Spleen (tissue), 11 donors: ENCODE data around the gene CDK2AP2. TPM values are rescaled to one million over a fixed set of nuclear protein-coding genes. Genes with fewer than 3 reads are reported as not detected.
"Not testable (repeated sequence)": the region's sequence is repeated elsewhere in the genome, so short reads cannot be mapped to it uniquely, and the experiment has no call there.

Source experiments
- DNase-seq: peaks from one replicate; pipeline ENCODE4 v3.0.0-alpha.2; 2020
- H3K27ac ChIP-seq, 8 donors: fragments of 200-600 bp; sonication (generic) in 7 of 8; 1 replicate in 4 of 8; 2 replicates in 4 of 8; pipeline versions ENCODE4 v1.5.0 to v1.8.0; 2016 to 2021; ENCODE audit warnings: inconsistent platforms in 4 of 8, mild to moderate bottlenecking in 4 of 8, moderate library complexity in 1 of 8
- H3K27me3 ChIP-seq, 7 donors: fragments of 200-600 bp; sonication (generic) in 6 of 7; replicated peaks in 1 of 7; 1 replicate in 4 of 7; 2 replicates in 3 of 7; pipeline versions ENCODE4 v1.5.0 to v1.8.0; 2016 to 2021; ENCODE audit warnings: inconsistent platforms in 3 of 7, mild to moderate bottlenecking in 1 of 7
- H3K36me3 ChIP-seq, 6 donors: fragments of 200-600 bp; sonication (generic) in 5 of 6; 1 replicate in 4 of 6; 2 replicates in 2 of 6; pipeline versions ENCODE4 v1.5.0 to v1.8.0; 2016 to 2021; ENCODE audit warnings: inconsistent platforms in 2 of 6
- H3K4me1 ChIP-seq, 6 donors: fragments of 200-600 bp; sonication (generic) in 5 of 6; 1 replicate in 3 of 6; 2 replicates in 3 of 6; pipeline versions ENCODE4 v1.5.0 to v1.8.0; 2016 to 2021; ENCODE audit warnings: inconsistent platforms in 3 of 6
- H3K4me3 ChIP-seq, 8 donors: fragments of 200-600 bp; sonication (generic) in 7 of 8; 1 replicate in 4 of 8; 2 replicates in 4 of 8; pipeline versions ENCODE4 v1.5.0 to v1.8.0; 2016 to 2021; ENCODE audit warnings: inconsistent platforms in 4 of 8, mild to moderate bottlenecking in 4 of 8, moderate library complexity in 2 of 8
- H3K9me3 ChIP-seq, 8 donors: fragments of 200-600 bp; sonication (generic) in 7 of 8; 1 replicate in 4 of 8; 2 replicates in 4 of 8; pipeline versions ENCODE4 v1.5.0 to v1.8.0; 2016 to 2021; ENCODE audit warnings: inconsistent platforms in 4 of 8
- CTCF ChIP-seq, 11 experiments: fragments of 200-600 bp in 7 of 11; fragments of 450-650 bp in 4 of 11; sonication (generic) in 4 of 11; IDR thresholded peaks in 8 of 11; conservative IDR thresholded peaks in 3 of 11; 1 replicate in 7 of 11; 2 replicates in 4 of 11; pipeline versions ENCODE4 v1.4.0 to v1.8.0; 2016 to 2021; ENCODE audit warnings: antibody characterized with exemption in 11 of 11, inconsistent platforms in 4 of 11, mild to moderate bottlenecking in 1 of 11
- POLR2A ChIP-seq, 3 donors: fragments of 450-650 bp; IDR thresholded peaks; one replicate each; pipeline ENCODE4 v1.5.1; 2017; ENCODE audit warnings: antibody characterized with exemption in 3 of 3, mild to moderate bottlenecking in 1 of 3
- POLR2AphosphoS5 ChIP-seq, 3 donors: sonication (generic); formaldehyde crosslinking; IDR thresholded peaks; one replicate each; pipeline ENCODE4 v1.5.1; 2017; ENCODE audit warnings: antibody characterized with exemption in 3 of 3
- WGBS, 5 donors: extraction: QIAGEN DNeasy Blood & Tissue Kit in 3 of 5; methylation state at CpG; one replicate each; pipeline versions ENCODE4 v1.1.5 to v1.1.7; 2013 to 2018; 5-methylcytosine and 5-hydroxymethylcytosine counted together
- intact Hi-C: fragments of 100-400 bp; cut with DNase I; formaldehyde crosslinking; loops from one replicate; pipeline ENCODE4 v1.15.0; 2023; ENCODE audit warnings: low total_unique reads
- polyA plus RNA-seq, 3 donors: library from polyadenylated mRNA; stranded (reverse); fragments of 200-250 nt; gene quantifications; one replicate each; pipeline ENCODE4 v1.2.1, GENCODE V29; 2013
- total RNA-seq, 7 donors: library from RNA; depleted of rRNA in 3 of 7; stranded (reverse); fragments of >200 nt in 3 of 7; fragmentation: NEBNext Ultra II Directional in 4 of 7; extraction: Animal tissue kit (Norgen Biotek cat#: 25700) in 4 of 7; gene quantifications; one replicate each; pipeline versions ENCODE4 v1.1.0 to v1.2.1, GENCODE V29; 2016 to 2021
- donor health status: healthy with polysubstance abuse.
- donor health status: DM: no; HTN: no; CAD: no; lungs with moderate emphysema.
- donor health status: DM: no; HTN: no; CAD: no.
- donor health status: Bipolar disorder and iron deficiency.
- donor health status: healthy.
- donor health status: DM: no; HTN: no; CAD: no.
- donor health status: DM: yes; HTN: yes; CAD: no.

Gene CDK2AP2
- total and polyA plus RNA-seq, 10 donors = 32.9 to 57.1 (median 42.6) TPM

GRCh38 chr11:67548555-67549110, 40.7 kb upstream of the CDK2AP2 start:
- intact Hi-C loops = no loop called here
- Histone ChIP-seq H3K36me3 (no peaks in the 10 kb centered on the region), H3K9me3 (peaks cover 0 to 20% (median 12%) of the 10 kb centered on the region in 8 donors), H3K4me3 (no peak overlapping the region), H3K27ac (no peak overlapping the region), H3K27me3 (peaks cover 0 to 3% (median 0%) of the 10 kb centered on the region in 7 donors), H3K4me1 (peaks cover 0 to 13% (median 4%) of the 10 kb centered on the region in 6 donors)
- no peak for TF ChIP-seq CTCF (IDR thresholded peaks at IDR 0.05 in 8 of 11, conservative IDR thresholded peaks at IDR 0.05 in 3 of 11)
- TF ChIP-seq POLR2AphosphoS5 (IDR thresholded peaks at IDR 0.05) = no peak
- no peak for TF ChIP-seq POLR2A (IDR thresholded peaks at IDR 0.05)
- no peak for DNase-seq
- 87 to 93% (median 89%) methylated on average over 9 of the region's 9 CpGs for WGBS, 5 donors

- H3K27me3 ChIP-seq, intact Hi-C loops, DNase-seq, H3K27ac ChIP-seq, H3K4me3 ChIP-seq, H3K36me3 ChIP-seq: not testable (repeated sequence)
- 84 to 93% (median 89%) methylated on average over 4 of the region's 4 CpGs for WGBS, 5 donors
- H3K9me3 ChIP-seq = peaks cover 0 to 20% (median 12%) of the 10 kb centered on the region in 8 donors
- peaks cover 0 to 13% (median 4%) of the 10 kb centered on the region in 6 donors for H3K4me1 ChIP-seq
Observed at GRCh38 chr11:67548112-67548511, 40.1 kb upstream of the CDK2AP2 start.

GRCh38 chr11:67545280-67545679, 37.3 kb upstream of the CDK2AP2 start:
- WGBS, 5 donors = 57 to 77% (median 70%) methylated on average over 6 to 8 of the region's 8 CpGs
- H3K27me3 ChIP-seq = peaks cover 0 to 3% (median 0%) of the 10 kb centered on the region in 7 donors
- peak overlapping the region in 1 of 8 donors; percentile 26 for H3K27ac ChIP-seq
- H3K4me1 ChIP-seq = peaks cover 0 to 13% (median 4%) of the 10 kb centered on the region in 6 donors
- H3K9me3 ChIP-seq = peaks cover 0 to under 1% (median 0%) of the 10 kb centered on the region in 8 donors
- no peak for DNase-seq
- no peak for TF ChIP-seq POLR2A (IDR thresholded peaks at IDR 0.05)
- no peak overlapping the region for H3K4me3 ChIP-seq
- no peaks in the 10 kb centered on the region for H3K36me3 ChIP-seq
- intact Hi-C loops = no loop called here

GRCh38 chr11:67544616-67545242, 36.8 kb upstream of the CDK2AP2 start:
- no peak for DNase-seq
- intact Hi-C loops = no loop called here
- Histone ChIP-seq H3K27me3 (peaks cover 0 to 3% (median 0%) of the 10 kb centered on the region in 7 donors), H3K4me3 (no peak overlapping the region), H3K27ac (peak overlapping the region in 1 of 8 donors; percentile 26), H3K4me1 (peaks cover 0 to 13% (median 4%) of the 10 kb centered on the region in 6 donors), H3K36me3 (no peaks in the 10 kb centered on the region), H3K9me3 (no peaks in the 10 kb centered on the region)
- TF ChIP-seq CTCF (IDR thresholded peaks at IDR 0.05 in 8 of 11, conservative IDR thresholded peaks at IDR 0.05 in 3 of 11) = no peak
- TF ChIP-seq POLR2A (IDR thresholded peaks at IDR 0.05) = no peak
- no peak for TF ChIP-seq POLR2AphosphoS5 (IDR thresholded peaks at IDR 0.05)
- WGBS, 5 donors = 56 to 77% (median 72%) methylated on average over 10 of the region's 10 CpGs

- peaks cover 0 to 6% (median 0%) of the 10 kb centered on the region in 7 donors for H3K27me3 ChIP-seq
- DNase-seq = no peak
- WGBS, 5 donors = 69 to 87% (median 77%) methylated on average over 2 of the region's 2 CpGs
Observed at GRCh38 chr11:67543585-67543984, 35.6 kb upstream of the CDK2AP2 start.

More at GRCh38 chr11:67543585-67543984, 35.6 kb upstream of the CDK2AP2 start:
- H3K9me3 ChIP-seq = no peaks in the 10 kb centered on the region
- intact Hi-C loops = no loop called here
- H3K27ac ChIP-seq = no peak overlapping the region
- TF ChIP-seq POLR2A (IDR thresholded peaks at IDR 0.05) = no peak
- TF ChIP-seq CTCF (IDR thresholded peaks at IDR 0.05 in 8 of 11, conservative IDR thresholded peaks at IDR 0.05 in 3 of 11) = no peak
- TF ChIP-seq POLR2AphosphoS5 (IDR thresholded peaks at IDR 0.05) = no peak
- H3K36me3 ChIP-seq = no peaks in the 10 kb centered on the region
- H3K4me1 ChIP-seq = peaks cover 0 to 13% (median 4%) of the 10 kb centered on the region in 6 donors
- no peak overlapping the region for H3K4me3 ChIP-seq
